DMS53 treated with DMSO at 0.1 percent for 48 hours (cell line): ENCODE measurements around the gene ODR4.
"Not testable (repeated sequence)": the region's sequence is repeated elsewhere in the genome, so short reads cannot be mapped to it uniquely, and the experiment has no call there.

Experiments
- DNase-seq: peaks from one replicate; lab custom pipeline; 2025; ENCODE audit not compliant: unreplicated experiment; lab: John Stamatoyannopoulos, UW

The ODR4 gene

GRCh38 chr1:186420923-186421322 lies 45.3 kb downstream of the ODR4 start:
- no peak for DNase-seq

- no peak for DNase-seq
Measured at GRCh38 chr1:186421446-186421845, 45.8 kb downstream of the ODR4 start.

DNA sequence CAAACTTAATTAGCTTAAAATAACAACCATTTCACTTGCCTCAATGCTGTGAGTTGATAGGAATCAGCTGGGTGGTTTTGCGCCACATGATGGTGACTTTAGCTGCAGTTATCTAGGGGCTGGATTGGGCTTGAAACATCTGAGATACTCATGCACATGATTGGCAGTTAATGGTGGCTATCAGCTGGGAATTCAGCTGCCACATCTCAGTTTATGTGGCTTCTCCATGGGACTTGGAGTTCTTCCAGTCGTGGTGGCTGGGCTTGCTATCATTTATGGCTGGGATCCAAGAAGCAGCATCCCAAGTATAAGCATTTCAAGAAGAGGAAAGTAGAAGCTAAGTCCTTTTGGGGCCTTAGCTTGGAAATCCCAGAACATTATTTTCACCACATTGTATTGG lies 48.9 kb downstream of the ODR4 start:
- no peak for DNase-seq

DNA sequence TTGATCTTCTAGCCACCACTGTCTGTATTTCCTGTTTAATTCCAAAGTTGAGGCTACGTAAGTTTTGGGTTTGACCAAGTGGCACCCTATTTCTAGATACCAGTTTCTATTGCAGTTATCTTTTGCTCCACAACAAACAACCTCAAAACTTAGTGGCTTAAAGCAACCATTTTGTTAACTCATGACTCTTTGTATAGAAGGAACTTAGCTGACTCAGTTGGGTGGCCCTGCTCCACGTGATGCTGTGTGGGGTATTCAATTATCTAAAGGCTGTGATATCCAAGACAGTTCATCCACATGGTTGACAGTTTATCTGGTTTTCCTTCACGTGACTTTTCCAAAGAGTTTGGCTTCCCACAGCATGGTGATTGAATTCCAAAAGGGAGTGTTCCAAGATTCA lies 50.5 kb downstream of the ODR4 start:
- DNase-seq = no peak

GRCh38 chr1:186429017-186429416 lies 53.4 kb downstream of the ODR4 start:
- no peak for DNase-seq

GRCh38 chr1:186435336-186435735 lies 59.7 kb downstream of the ODR4 start:
- DNase-seq = no peak

GRCh38 chr1:186438567-186438966 lies 62.9 kb downstream of the ODR4 start:
- no peak for DNase-seq

GRCh38 chr1:186440584-186440983 lies 64.9 kb downstream of the ODR4 start:
- peak; percentile 75 for DNase-seq

- DNase-seq = peak; percentile 88
Measured at GRCh38 chr1:186442651-186443375, 67.2 kb downstream of the ODR4 start.

GRCh38 chr1:186443638-186444037 lies 68.0 kb downstream of the ODR4 start:
- no peak for DNase-seq

- no peak for DNase-seq
Measured at GRCh38 chr1:186446152-186446551, 70.5 kb downstream of the ODR4 start.

- no peak for DNase-seq
Measured at GRCh38 chr1:186454981-186455380, 79.3 kb downstream of the ODR4 start.

GRCh38 chr1:186456729-186457255 lies 81.2 kb downstream of the ODR4 start:
- DNase-seq = no peak

DNA sequence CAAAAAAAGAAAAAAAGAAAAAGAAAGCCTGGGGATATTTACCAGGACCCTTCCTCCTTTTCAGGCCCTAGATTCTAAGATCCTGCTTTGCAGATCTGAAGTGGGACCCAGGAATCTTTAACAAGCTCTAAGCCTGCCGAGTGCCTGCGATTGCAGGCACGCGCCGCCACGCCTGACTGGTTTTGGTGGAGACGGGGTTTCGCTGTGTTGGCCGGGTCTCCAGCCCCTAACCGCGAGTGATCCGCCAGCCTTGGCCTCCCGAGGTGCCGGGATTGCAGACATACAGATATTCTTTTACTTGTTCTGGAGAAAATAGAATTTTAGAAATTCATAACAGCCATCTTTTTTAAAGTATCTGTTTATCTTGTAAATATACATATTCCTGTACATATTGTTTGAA lies 83.5 kb downstream of the ODR4 start:
- not testable (repeated sequence) for DNase-seq

DNA sequence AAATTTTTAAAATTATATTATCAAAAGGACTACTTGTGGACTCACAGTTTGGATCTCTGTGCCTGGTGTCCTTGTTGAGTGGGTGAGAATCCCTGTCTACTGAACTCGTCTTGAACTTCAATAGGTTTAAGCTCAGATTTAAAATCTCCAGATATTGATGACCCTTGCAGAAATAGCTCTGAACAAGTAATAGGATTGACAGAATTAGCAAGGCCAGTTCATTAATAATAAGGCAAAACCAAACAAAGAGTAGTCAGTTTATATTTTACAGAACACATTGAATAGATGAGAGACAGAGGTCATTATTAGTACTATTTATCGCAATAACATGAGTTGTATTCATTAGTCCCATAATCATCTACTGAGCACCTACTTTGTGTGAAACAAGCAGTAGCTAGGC lies 85.4 kb downstream of the ODR4 start, which contains the start of gene PDC:
PDC (minus strand) TSS at position 101 of the 400 bp plus-strand sequence. CDS start 11,655 bp downstream, outside the sequence.
- no peak for DNase-seq

DNA sequence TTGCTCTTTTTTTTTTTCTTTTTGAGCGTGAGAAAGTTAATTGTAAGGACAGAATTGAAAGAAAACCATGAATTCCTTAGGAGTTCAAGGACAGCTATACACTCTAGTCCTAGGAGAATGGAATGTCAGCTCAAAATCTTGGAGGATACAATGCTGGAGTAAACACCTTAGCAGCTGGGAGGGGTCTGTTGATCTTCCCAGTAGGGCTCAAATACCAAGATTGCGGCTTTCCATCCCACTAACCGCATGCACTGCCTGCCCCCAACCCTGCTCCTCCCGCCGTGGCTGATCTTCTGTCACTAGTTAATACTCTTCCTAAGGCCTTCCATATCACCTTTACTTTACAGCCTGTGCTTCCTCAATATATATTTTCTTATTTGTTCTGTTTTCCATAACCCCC lies 87.9 kb downstream of the ODR4 start:
- no peak for DNase-seq

DNA sequence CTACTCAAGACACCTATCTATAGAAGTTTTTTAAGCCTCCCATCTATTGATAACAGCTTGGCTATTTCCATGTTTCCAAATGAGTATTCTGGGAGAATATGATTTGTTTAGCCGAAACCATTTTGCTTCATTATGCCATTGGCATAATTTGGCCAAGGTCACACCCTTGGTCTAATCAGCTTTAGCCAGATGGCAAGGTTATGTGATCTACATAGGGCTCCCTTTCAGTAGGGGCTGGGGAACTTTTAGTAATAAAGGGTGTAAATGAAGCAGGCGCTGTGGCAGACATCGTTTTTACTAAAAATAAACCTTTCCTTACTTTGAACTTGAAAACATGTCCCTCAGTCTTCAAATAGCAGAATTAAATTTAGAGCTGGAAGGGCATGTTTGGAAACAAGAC lies 88.3 kb downstream of the ODR4 start:
- DNase-seq = no peak

DNA sequence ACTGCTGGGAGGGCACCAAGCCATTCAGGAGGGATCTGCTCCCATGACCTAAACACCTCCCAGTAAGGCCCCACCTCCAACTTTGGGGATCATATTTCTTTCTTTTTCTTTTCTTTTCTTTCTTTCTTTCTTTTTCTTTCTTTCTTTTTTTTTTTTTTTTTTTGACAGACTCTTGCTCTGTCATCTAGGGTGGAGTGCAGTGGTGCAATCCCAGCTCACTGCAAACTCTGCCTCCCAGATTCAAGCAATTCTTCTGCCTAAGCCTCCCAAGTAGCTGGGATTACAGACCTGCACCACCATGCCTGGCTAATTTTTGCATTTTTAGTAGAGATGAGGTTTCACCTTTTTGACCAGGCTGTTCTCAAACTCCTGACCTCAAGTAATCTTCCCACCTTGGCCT lies 89.9 kb downstream of the ODR4 start:
- not testable (repeated sequence) for DNase-seq

DNA sequence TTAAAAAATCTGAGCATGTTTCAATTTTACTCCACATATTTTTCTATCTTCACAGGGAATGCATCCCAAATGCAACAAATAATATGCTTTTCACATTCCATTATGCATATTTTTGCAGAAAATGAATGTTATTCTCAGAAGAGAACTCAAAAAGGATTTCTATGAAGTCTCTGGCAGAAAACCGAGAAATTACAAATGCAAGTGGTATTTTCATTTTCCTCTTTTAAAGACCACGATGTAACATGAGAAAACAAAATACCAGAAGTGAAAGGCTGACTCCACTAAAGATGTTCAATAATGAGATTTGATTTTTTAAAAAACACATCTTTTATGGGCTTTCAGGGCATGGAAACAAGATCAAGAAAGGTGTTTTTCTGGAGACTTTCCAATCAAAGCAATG lies 90.3 kb downstream of the ODR4 start:
- no peak for DNase-seq
